ENCODE data around the gene BIVM. TPM values are rescaled to one million over a fixed set of nuclear protein-coding genes. Genes with fewer than 3 reads are reported as not detected.

BIVM gene
- total and polyA plus RNA-seq, 4 donors, result 7.4 to 17.8 (median 11.3) TPM

- Histone ChIP-seq H3K36me3 (ENCODE audit: control insufficient read depth in 4 of 4, insufficient read depth in 3 of 4, low read depth in 1 of 4, low read length in 3 of 4) (peaks cover 0 to 2% (median 0%) of the 10 kb centered on the region in 4 donors), H3K9ac (ENCODE audit: low read depth in 1 of 2, low read length in 2 of 2) (no peak overlapping the region), H3K4me1 (ENCODE audit: control insufficient read depth in 4 of 4, insufficient read depth in 4 of 4, low read length in 3 of 4) (no peaks in the 10 kb centered on the region), H3K9me3 (ENCODE audit: control insufficient read depth in 4 of 4, low read length in 3 of 4) (no peaks in the 10 kb centered on the region), H3K27me3 (ENCODE audit: control insufficient read depth in 4 of 4, insufficient read depth in 4 of 4, low read length in 3 of 4) (no peaks in the 10 kb centered on the region), H3K4me3 (ENCODE audit: low read depth in 1 of 3, low read length in 3 of 3) (no peak overlapping the region), H3K27ac (ENCODE audit: low read depth in 1 of 2, low read length in 2 of 2) (no peak overlapping the region)
- TF ChIP-seq MAX (IDR thresholded peaks at IDR 0.05), result no peak
- no peak for TF ChIP-seq SP1 (IDR thresholded peaks at IDR 0.05)
- no peak for TF ChIP-seq YY1 (IDR thresholded peaks at IDR 0.05)
- no peak for TF ChIP-seq CTCF (IDR thresholded peaks at IDR 0.05; ENCODE audit: low read depth, low read length, missing input control)
- no peak for TF ChIP-seq RAD21 (IDR thresholded peaks at IDR 0.05)
- no peak for TF ChIP-seq NR2F2 (IDR thresholded peaks at IDR 0.05)
- TF ChIP-seq TAF1 (conservative IDR thresholded peaks at IDR 0.05), result no peak
- DNase-seq (ENCODE audit: low spot score), result no peak
- 96% methylated on average over 1 of the region's 1 CpG for WGBS
Observed at GRCh38 chr13:102761071-102761470, 37.8 kb upstream of the BIVM start.

GRCh38 chr13:102763741-102764140 lies 35.2 kb upstream of the BIVM start:
- Histone ChIP-seq H3K9ac (ENCODE audit: low read depth in 1 of 2, low read length in 2 of 2) (no peak overlapping the region), H3K36me3 (ENCODE audit: control insufficient read depth in 4 of 4, insufficient read depth in 3 of 4, low read depth in 1 of 4, low read length in 3 of 4) (peaks cover 0 to 7% (median 1%) of the 10 kb centered on the region in 4 donors), H3K27ac (ENCODE audit: low read depth in 1 of 2, low read length in 2 of 2) (no peak overlapping the region), H3K9me3 (ENCODE audit: control insufficient read depth in 4 of 4, low read length in 3 of 4) (no peaks in the 10 kb centered on the region), H3K27me3 (ENCODE audit: control insufficient read depth in 4 of 4, insufficient read depth in 4 of 4, low read length in 3 of 4) (no peaks in the 10 kb centered on the region), H3K4me1 (ENCODE audit: control insufficient read depth in 4 of 4, insufficient read depth in 4 of 4, low read length in 3 of 4) (peaks cover 0 to 8% (median 2%) of the 10 kb centered on the region in 4 donors), H3K4me3 (ENCODE audit: low read depth in 1 of 3, low read length in 3 of 3) (no peak overlapping the region)
- no peak for TF ChIP-seq RXRA (IDR thresholded peaks at IDR 0.05)
- no peak for TF ChIP-seq REST (IDR thresholded peaks at IDR 0.05)
- TF ChIP-seq FOXA2 (IDR thresholded peaks at IDR 0.05), result no peak
- no peak for TF ChIP-seq RAD21 (IDR thresholded peaks at IDR 0.05)
- no peak for TF ChIP-seq GABPA (IDR thresholded peaks at IDR 0.05 in 1 of 2, conservative IDR thresholded peaks at IDR 0.05 in 1 of 2)
- no peak for TF ChIP-seq HNF4A (conservative IDR thresholded peaks at IDR 0.05)
- TF ChIP-seq MAX (IDR thresholded peaks at IDR 0.05), result no peak
- DNase-seq (ENCODE audit: low spot score), result no peak
- 95% methylated on average over 1 of the region's 1 CpG for WGBS

GRCh38 chr13:102768909-102769308 lies 30.0 kb upstream of the BIVM start:
- Histone ChIP-seq H3K4me3 (ENCODE audit: low read depth in 1 of 3, low read length in 3 of 3) (no peak overlapping the region), H3K27me3 (ENCODE audit: control insufficient read depth in 4 of 4, insufficient read depth in 4 of 4, low read length in 3 of 4) (no peaks in the 10 kb centered on the region), H3K9me3 (ENCODE audit: control insufficient read depth in 4 of 4, low read length in 3 of 4) (no peaks in the 10 kb centered on the region), H3K9ac (ENCODE audit: low read depth in 1 of 2, low read length in 2 of 2) (no peak overlapping the region), H3K36me3 (ENCODE audit: control insufficient read depth in 4 of 4, insufficient read depth in 3 of 4, low read depth in 1 of 4, low read length in 3 of 4) (peaks cover 0 to 7% (median 1%) of the 10 kb centered on the region in 4 donors), H3K27ac (ENCODE audit: low read depth in 1 of 2, low read length in 2 of 2) (no peak overlapping the region), H3K4me1 (ENCODE audit: control insufficient read depth in 4 of 4, insufficient read depth in 4 of 4, low read length in 3 of 4) (peaks cover 4 to 36% (median 24%) of the 10 kb centered on the region in 4 donors)
- WGBS, result 73% methylated on average over 2 of the region's 2 CpGs
- no peak for DNase-seq (ENCODE audit: low spot score)
- TF ChIP-seq HNF4G (IDR thresholded peaks at IDR 0.05) (no peak), REST (IDR thresholded peaks at IDR 0.05) (no peak), YY1 (IDR thresholded peaks at IDR 0.05) (no peak), ATF3 (IDR thresholded peaks at IDR 0.05) (no peak), RAD21 (IDR thresholded peaks at IDR 0.05) (no peak), ZBTB33 (IDR thresholded peaks at IDR 0.05) (no peak), MAX (IDR thresholded peaks at IDR 0.05) (no peak), JUND (IDR thresholded peaks at IDR 0.05) (no peak)
